GM04503 (cell line): ENCODE measurements around the gene KIAA0930.
"Not testable (repeated sequence)": the region's sequence is repeated elsewhere in the genome, so short reads cannot be mapped to it uniquely, and the experiment has no call there.

Source experiments
- DNase-seq: peaks from one replicate; pipeline ENCODE4 v3.0.0-alpha.2; 2012; ENCODE audit warnings: low read depth

Gene KIAA0930

DNA sequence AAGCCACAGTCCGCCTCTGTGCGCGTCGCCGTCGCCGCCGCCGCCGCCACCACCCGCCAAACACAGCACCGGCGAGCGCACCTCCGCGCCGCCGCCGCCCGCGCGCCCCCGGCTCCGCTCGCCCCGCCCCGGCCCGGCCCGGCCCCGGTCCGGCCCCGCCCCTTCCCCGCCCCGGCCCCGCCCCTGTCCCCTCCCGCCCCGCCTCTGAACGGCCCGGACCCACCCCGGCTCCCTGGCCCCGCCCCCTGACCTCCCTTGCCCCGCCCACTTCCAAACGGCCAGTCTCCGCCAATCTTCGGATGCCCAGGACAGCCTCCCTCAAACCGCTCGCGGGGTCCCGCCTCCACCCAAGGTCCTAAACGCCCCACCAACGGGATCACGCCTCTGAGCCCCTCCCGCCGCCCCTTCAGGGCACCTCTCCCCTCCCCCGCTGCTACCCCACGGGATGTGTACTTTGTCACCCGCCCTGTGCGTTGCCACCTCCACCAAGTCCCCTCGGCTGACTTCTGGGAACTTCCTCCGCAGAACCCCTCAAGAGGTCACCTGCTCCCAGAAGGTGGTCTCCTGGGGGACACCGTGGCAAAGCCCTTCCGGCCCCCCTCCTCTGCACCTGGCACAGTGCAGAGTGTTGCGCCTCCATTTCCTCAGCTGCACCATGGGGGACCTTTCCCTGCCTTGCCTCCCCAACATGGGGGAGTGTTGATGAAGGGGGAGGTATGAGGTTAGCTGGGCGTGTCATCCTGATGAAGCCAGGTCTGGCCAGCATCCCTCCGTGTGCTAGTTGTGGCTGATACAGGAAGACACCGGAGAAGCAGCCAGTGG is at the start of gene KIAA0930:
Gene KIAA0930 (minus strand): TSS at position 85 of the 822 bp plus-strand sequence. CDS start 191 bp downstream, outside the sequence.
- no peak for DNase-seq

DNA sequence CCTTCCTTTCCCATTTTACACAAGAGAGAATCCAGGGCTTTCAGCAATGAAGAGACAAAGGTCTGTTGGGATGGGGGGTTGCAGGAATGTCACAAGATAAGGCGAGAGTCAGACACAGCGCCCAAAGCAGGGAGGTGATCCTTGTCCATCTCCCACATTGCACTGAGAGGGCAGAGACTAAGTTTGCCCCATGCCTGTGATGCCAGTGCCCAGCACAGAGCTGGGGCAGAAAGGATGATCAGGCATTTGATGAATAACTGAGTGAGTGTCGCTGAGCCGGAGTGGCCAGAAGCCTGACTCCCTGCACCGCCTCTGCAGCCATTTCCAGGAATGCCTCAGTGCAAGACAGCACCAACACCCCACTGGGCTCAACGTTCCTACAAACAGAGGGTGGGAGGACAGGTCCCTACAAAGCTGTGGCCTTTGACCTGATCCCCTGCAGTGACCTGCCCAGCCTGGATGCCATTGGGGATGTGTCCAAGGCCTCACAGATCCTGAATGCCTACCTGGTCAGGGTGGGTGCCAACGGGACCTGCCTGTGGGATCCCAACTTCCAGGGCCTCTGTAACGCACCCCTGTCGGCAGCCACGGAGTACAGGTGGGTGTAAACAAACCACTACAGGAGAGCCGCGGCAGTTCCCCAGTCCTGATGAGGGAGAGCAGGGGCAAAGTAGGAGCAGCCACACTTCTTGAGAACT is 46.3 kb upstream of the KIAA0930 start:
- no peak for DNase-seq

- DNase-seq, result no peak
Measured at GRCh38 chr22:45285263-45286058, 44.8 kb upstream of the KIAA0930 start.

DNA sequence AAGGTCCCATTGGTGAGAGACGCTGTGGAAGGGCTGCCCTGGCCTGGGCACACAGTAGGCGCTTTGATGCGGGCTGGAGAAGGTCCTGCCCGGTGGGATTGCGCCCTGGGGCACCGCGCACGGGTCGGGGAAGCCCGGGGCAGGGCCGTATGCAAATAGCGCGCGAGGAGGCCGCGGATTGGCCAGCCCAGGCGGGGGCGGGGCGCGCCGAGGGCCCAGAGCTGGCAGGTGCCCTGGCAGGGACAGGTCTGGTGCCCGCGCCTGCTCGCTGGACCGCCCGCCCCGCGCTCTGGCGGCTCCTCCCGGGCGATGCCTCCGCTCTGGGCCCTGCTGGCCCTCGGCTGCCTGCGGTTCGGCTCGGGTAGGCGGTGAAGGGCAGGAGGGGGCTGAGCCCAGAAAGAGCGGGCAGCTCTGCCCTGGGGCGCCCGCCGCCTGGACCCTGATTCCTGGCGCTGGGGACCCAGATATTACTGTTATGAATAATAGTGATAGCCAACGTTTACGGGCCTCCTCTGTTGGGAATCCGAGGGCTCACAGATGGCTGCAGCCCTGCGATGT is 44.1 kb upstream of the KIAA0930 start, which contains the start of gene UPK3A:
Gene UPK3A (plus strand): TSS at position 245 of the 558 bp plus-strand sequence. CDS start 65 bp downstream, at position 310.
- DNase-seq, result no peak

- DNase-seq, result no peak
Measured at GRCh38 chr22:45281010-45281409, 40.3 kb upstream of the KIAA0930 start.

DNA sequence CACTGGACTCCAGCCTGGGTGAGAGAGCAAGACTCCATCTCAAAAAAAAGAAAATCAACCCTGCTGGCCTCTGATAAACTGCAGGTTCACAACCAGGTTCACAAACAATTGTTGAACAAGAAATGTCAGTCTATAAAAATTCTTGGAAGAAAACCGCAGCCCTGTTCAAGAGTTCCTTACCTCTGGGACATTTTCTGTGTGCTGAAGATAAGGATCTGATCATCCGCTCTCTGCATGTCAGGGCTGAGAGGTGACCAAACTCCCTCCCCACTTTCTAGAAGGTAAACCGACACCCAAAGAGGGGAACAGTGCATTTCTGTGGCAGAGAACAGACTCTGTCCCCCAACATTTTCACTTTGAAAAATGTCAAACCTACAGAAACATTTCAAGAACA is 39.9 kb upstream of the KIAA0930 start:
- DNase-seq, result no peak

GRCh38 chr22:45278125-45278524 is 37.4 kb upstream of the KIAA0930 start:
- DNase-seq, result no peak

- DNase-seq, result not testable (repeated sequence)
Measured at GRCh38 chr22:45277720-45278119, 37.0 kb upstream of the KIAA0930 start.

- no peak for DNase-seq
Measured at GRCh38 chr22:45276507-45277105, 35.9 kb upstream of the KIAA0930 start.

DNA sequence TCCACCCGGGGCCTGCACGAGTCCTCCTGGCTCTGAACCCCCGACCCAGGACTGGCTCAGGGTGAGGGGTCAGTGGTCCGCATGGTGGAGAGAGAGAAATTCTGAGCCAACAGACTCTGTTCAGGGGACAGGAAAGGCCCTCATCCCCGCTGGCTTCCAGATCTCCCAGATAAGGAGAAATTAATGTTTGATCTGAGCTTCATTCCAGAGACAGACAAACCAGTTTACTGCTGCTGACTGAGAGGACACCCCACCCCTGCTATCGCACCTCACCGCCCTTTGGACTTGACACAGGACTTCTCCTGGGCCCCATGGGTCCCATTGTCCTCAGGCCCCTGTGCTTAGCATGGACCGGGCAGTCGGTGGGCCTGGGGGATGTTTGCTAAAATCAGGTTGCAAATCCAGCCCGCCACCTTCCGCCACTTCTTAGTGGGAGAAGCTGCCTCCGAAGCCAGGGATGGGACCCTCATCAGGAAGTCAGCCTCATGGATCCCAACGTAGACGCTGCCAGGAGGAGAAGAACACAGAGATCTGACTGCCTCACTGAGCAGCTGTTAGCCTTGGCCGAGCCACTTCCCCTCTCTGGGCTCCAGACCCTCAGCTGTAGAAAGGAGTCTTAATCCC is 32.9 kb upstream of the KIAA0930 start:
- DNase-seq, result no peak

DNA sequence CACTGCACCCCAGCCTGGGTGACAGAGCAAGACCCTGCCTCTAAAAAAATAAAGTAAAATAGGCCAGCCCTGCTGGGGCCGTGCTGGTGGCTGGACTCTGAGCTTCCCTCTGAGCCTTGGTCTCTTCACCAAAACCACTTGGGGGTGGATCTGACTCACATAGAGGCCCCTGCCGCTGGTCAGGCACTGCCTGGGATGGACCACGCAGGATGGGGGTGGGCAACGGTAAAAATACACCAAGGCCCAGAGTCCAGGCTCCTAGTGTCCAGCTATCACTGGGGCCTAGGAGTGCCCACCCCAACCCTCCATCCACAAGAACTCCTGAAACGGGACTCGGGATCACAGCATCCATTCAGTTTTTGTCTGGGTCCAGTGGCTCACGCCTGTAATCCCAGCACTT is 31.8 kb upstream of the KIAA0930 start:
- no peak for DNase-seq

GRCh38 chr22:45271667-45272201 is 31.0 kb upstream of the KIAA0930 start:
- no peak for DNase-seq

DNA sequence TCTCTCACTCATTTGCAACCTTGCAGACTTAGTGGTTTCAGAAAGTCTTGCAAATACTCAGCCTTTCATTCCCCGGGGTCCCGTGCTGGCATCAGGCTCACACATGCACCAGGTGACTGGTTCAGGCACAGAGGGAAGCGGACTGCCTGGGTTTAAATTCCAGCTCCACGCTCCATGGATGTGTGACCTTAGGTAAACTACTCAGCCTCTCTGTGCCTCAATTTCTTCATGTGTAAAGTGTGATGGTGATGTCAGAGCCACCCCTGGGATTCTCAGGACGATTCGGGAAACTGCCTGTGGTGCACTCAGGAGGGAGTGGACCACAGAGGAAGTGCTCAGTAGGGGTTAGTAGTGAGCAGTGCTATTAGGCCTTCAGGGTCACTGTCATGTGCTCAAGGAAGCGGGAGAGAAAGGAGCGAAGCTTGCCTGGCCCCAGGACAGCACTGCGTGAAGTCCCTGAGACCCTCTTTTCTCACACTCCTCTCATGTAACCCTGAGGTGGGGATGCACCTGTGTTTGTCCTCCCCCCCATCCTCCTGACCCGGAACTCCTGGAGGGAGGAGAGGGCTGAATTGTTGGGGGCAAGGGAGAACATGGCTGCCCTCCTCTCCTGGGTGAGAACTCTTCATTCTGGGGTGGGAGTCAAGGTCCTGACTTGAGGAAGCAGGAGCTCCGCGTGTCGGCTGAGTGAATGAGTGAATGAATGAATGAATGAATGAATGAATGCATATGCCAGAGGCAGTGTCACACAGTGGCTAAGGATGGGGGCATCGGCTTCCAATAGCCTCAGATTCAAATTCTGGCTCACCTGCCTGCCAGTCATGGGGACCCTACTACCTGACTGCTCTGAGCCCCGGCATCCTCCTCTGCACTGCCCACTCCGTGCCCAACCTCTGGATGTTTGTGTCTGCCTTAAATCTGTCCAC is 29.7 kb upstream of the KIAA0930 start:
- no peak for DNase-seq

- no peak for DNase-seq
Measured at GRCh38 chr22:45268958-45269844, 28.5 kb upstream of the KIAA0930 start.

DNA sequence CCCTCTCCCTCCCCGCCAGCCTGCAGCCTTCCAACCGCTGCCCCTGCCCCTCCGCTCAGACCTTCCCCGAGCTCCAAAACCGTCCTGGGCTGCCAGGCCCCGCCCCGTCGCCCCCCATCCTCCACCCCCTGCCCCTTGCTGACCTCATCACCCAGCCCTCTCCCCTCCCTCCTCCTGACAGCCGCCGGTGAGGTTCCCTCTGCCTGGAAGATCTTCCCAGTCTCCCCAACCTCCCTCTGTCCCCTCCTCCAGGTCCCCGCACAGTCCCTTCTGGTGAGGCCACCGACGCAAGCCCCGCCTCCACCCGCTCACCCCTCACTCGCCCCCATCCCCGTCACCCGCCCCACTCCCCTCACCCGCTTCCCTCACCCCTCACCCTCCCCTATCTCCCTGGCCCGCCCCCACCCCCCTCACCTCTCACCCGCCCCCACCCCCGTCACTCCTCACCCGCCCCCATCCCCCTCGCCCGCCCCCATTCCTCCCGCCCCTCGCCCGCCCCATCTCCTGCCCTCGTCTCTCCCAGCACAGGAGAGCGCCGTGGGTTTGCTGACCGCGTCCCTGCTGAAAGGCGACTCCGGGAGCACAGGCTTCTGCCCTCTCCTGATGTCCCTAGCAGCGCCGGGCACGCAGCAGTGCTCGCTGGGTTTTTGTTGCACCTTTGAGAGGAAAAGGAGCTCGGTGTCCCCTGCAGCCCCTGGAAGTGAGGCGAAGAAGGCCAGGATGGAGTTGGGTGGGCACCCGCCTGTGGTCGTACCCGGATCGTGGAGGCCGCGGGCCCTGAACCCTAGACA is 27.7 kb upstream of the KIAA0930 start:
- DNase-seq, result no peak

DNA sequence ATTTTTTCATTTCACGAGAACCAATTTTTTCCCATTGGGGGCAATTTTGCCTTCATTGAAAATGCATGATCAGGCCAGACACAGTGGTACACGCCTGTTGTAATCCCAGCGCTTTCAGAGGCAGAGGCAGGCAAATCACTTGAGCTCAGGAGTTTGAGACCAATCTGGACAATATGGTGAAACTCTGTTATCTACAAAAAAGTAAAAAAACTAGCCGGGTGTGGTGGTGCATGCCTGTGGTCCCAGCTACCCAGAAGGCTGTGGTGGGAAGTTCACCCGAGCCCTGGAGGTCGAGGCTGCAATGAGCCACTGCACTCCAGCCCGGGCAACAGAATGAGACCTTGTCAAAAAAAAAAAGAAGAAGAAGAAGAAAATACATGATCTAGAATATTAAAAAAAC is 24.8 kb upstream of the KIAA0930 start:
- no peak for DNase-seq

- DNase-seq, result peak; percentile 42
Measured at GRCh38 chr22:45263463-45264269, 23.0 kb upstream of the KIAA0930 start.
